WTC11 (cell line): ENCODE results near the gene PDE11A.

ENCODE experiments used
- CREB1 ChIP-seq: sonication (generic); formaldehyde crosslinking; IDR thresholded peaks from 2 replicates; pipeline ENCODE4 v1.8.0; 2023; ENCODE audit warnings: mild to moderate bottlenecking, missing genetic modification reagents
- CTCF ChIP-seq: fragments of 200-600 bp; IDR thresholded peaks from 2 replicates; pipeline ENCODE4 v1.8.0; 2022; ENCODE audit warnings: antibody characterized with exemption
- ETV6 ChIP-seq: sonication (generic); formaldehyde crosslinking; IDR thresholded peaks from 2 replicates; pipeline ENCODE4 v1.8.1; 2022; ENCODE audit warnings: mild to moderate bottlenecking, missing genetic modification reagents
- MAX ChIP-seq: sonication (generic); formaldehyde crosslinking; IDR thresholded peaks from 2 replicates; pipeline ENCODE4 v1.8.0; 2022; ENCODE audit warnings: mild to moderate bottlenecking, missing genetic modification reagents
- NFYB ChIP-seq: sonication (generic); formaldehyde crosslinking; conservative IDR thresholded peaks from 2 replicates; pipeline ENCODE4 v1.8.0; 2022; ENCODE audit warnings: low read depth, missing genetic modification reagents
- RELA ChIP-seq: sonication (generic); formaldehyde crosslinking; IDR thresholded peaks from 2 replicates; pipeline ENCODE4 v1.8.1; 2022; ENCODE audit warnings: missing genetic modification reagents, mild to moderate bottlenecking, borderline replicate concordance
- TCF7 ChIP-seq: sonication (generic); formaldehyde crosslinking; IDR thresholded peaks from 2 replicates; pipeline ENCODE4 v1.8.0; 2022; ENCODE audit warnings: mild to moderate bottlenecking, low read depth, missing genetic modification reagents, moderate library complexity
- ZBTB21 ChIP-seq: sonication (generic); formaldehyde crosslinking; IDR thresholded peaks from 2 replicates; pipeline ENCODE4 v1.8.1; 2023; ENCODE audit warnings: mild to moderate bottlenecking, missing genetic modification reagents, borderline replicate concordance
- ZNF281 ChIP-seq: sonication (generic); formaldehyde crosslinking; IDR thresholded peaks from 2 replicates; pipeline ENCODE4 v1.8.0; 2023; ENCODE audit warnings: mild to moderate bottlenecking, missing genetic modification reagents
- ZNF396 ChIP-seq: fragments of 250-450 bp; sonication (Bioruptor Pico); IDR thresholded peaks from 2 replicates; pipeline ENCODE4 v1.8.0; 2021; ENCODE audit warnings: mild to moderate bottlenecking, moderate library complexity, borderline replicate concordance
- ZSCAN18 ChIP-seq: fragments of 250-450 bp; sonication (Bioruptor Pico); IDR thresholded peaks from 2 replicates; pipeline ENCODE4 v2.1.2; 2022; ENCODE audit warnings: mild to moderate bottlenecking, moderate library complexity
- TF ChIP-seq, protein P1 (sequence below): sonication (generic); formaldehyde crosslinking; IDR thresholded peaks from 2 replicates; pipeline ENCODE4 v1.8.1; 2023; ENCODE audit warnings: mild to moderate bottlenecking, missing genetic modification reagents

- TF ChIP-seq RELA (CRISPR knock-in tag) (no peak), MAX (CRISPR knock-in tag) (no peak), CTCF (no peak), ETV6 (no peak), ZSCAN18 (CRISPR knock-in tag) (no peak), ZNF281 (CRISPR knock-in tag) (no peak), ZNF396 (CRISPR knock-in tag) (no peak), NFYB (CRISPR knock-in tag) (no peak), ZBTB21 (no peak), TCF7 (CRISPR knock-in tag) (no peak), CREB1 (CRISPR knock-in tag) (no peak)
- TF ChIP-seq, protein P1, sequence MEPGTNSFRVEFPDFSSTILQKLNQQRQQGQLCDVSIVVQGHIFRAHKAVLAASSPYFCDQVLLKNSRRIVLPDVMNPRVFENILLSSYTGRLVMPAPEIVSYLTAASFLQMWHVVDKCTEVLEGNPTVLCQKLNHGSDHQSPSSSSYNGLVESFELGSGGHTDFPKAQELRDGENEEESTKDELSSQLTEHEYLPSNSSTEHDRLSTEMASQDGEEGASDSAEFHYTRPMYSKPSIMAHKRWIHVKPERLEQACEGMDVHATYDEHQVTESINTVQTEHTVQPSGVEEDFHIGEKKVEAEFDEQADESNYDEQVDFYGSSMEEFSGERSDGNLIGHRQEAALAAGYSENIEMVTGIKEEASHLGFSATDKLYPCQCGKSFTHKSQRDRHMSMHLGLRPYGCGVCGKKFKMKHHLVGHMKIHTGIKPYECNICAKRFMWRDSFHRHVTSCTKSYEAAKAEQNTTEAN (CRISPR knock-in tag): no peak
Measured at GRCh38 chr2:177909962-177910361, 162.6 kb downstream of the PDE11A start.
